ENCODE measurements around the gene NPDC1. TPM values are rescaled to one million over a fixed set of nuclear protein-coding genes. Genes with fewer than 3 reads are reported as not detected.

Gene NPDC1
- total and polyA plus RNA-seq, 2 of the 8 experiments (the other 6 are each of a cell fraction or from before 2014, with no cell fraction given): 26.2 to 44.1 TPM

DNA sequence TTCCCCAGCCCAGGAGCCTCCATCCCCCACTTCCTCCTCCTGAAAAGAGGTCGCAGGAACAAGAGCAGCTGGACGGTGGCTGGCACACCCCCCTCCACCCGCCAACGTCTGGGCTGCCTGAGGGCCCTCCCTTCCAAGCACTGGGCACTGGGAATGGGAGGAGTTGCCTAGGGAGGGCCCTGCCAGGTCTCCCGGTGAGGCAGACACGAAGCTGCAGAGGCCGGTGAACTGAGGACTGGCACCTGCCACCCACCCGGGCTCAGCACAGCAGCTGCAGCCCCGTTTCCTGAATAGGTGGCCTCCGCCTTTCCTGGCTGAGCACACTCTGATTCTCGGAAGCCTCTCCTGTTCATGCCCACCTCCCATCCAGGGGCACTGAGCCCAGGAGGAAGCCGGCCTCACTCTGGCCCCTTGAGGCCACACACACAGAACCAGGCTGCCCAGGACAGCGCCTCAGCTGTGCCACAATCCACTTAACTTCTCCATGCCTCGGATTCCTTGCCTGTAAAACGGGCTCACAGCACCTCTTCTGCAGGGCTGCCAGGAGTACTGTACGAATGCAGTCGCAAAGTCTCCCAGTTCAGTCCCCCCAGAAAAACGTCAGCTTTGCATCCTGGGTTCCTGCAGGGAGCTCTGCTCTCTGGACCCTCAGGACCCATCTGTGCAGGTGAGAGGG lies 1.3 kb downstream of the NPDC1 start:
- Histone ChIP-seq H4K91ac (replicated peaks; ENCODE audit: insufficient read length, low read length) (no peak overlapping the region), H3K4me2 (ENCODE audit: insufficient read depth in 1 of 2, low read depth in 2 of 2, low read length in 2 of 2) (peak overlapping the region; percentile 34 to 99), H3K23me2 (ENCODE audit: low read depth, low read length) (peaks cover 12% of the 10 kb centered on the region; the same call in 1 of the 2 replicates), H3K79me2 (ENCODE audit: control insufficient read depth in 1 of 2, insufficient read depth in 2 of 2, low read length in 2 of 2) (peaks cover 0 to 4% of the 10 kb centered on the region in 2 experiments; a peak in 1 of 4 replicates), H3K27me3 (replicated peaks in 1 of 4; ENCODE audit: control insufficient read depth in 3 of 4, extremely low read depth in 1 of 4, insufficient read depth in 3 of 4, low read length in 3 of 4) (peaks cover 17 to 39% (median 28%) of the 10 kb centered on the region in 4 experiments), H2BK5ac (ENCODE audit: low read depth, low read length) (no peak overlapping the region), H2BK120ac (replicated peaks; ENCODE audit: low read depth, low read length) (no peak overlapping the region), H3K23ac (ENCODE audit: insufficient read length) (no peak overlapping the region), H2BK12ac (ENCODE audit: low read depth, low read length) (0 out of 2 replicates have a peak overlapping the region, but pooled peaks have one; percentile 17), H2AK5ac (ENCODE audit: low read depth, low read length) (no peak overlapping the region), H3K79me1 (ENCODE audit: low read depth, low read length) (peaks cover 9% of the 10 kb centered on the region), H3K56ac (replicated peaks; ENCODE audit: insufficient read length, low read depth, low read length) (no peak overlapping the region), H2BK20ac (ENCODE audit: low read length) (no peak overlapping the region), H3K4me3 (ENCODE audit: extremely low read depth in 1 of 4, insufficient read depth in 2 of 4, low read depth in 3 of 4, low read length in 4 of 4) (peak overlapping the region; percentile 38 to 62 (median 56); a peak in 3 of 8 replicates), H4K20me1 (replicated peaks in 1 of 2; ENCODE audit: control insufficient read depth in 1 of 2, insufficient read depth in 2 of 2, low read length in 2 of 2) (peaks cover 8 to 25% of the 10 kb centered on the region in 2 experiments), H3K36me3 (ENCODE audit: control insufficient read depth in 2 of 4, insufficient read depth in 4 of 4, low read length in 3 of 4) (peaks cover 0 to 2% (median 0%) of the 10 kb centered on the region in 4 experiments; a peak in 1 of 8 replicates), H2BK15ac (ENCODE audit: low read length) (no peak overlapping the region), H3K9me3 (ENCODE audit: insufficient read depth in 2 of 2, low read depth in 1 of 2, low read length in 1 of 2) (no peaks in the 10 kb centered on the region), H3K18ac (ENCODE audit: extremely low read depth, low read length) (no peak overlapping the region), H3K4ac (replicated peaks; ENCODE audit: insufficient read length, low read depth, low read length) (no peak overlapping the region), H3K4me1 (replicated peaks in 1 of 4; ENCODE audit: control insufficient read depth in 3 of 4, insufficient read depth in 4 of 4, low read length in 3 of 4) (peaks cover 3 to 14% (median 8%) of the 10 kb centered on the region in 4 experiments; a peak in 6 of 7 replicates), H3K14ac (ENCODE audit: insufficient read length) (no peak overlapping the region), H3K9ac (replicated peaks in 1 of 4; ENCODE audit: extremely low read depth in 1 of 4, low read depth in 3 of 4, low read length in 3 of 4) (no peak overlapping the region), H3K27ac (ENCODE audit: low read depth, low read length) (no peak overlapping the region), H4K5ac (ENCODE audit: insufficient read length, low read depth, low read length) (no peak overlapping the region), H2AFZ (ENCODE audit: low read length) (no peak overlapping the region), H4K8ac (ENCODE audit: extremely low read depth, insufficient read depth, low read length) (no peak overlapping the region)
- no peak for FAIRE-seq
- ChIA-PET POLR2A (ENCODE audit: partially characterized antibody) (interaction anchor here (1.0 to 2.4 kb wide), 4 partner anchors 13 to 200 kb away, joined by 3 to 5 read pairs (median 4); partner anchors contain the start of genes FUT7 and TUBB4B), CTCF (ENCODE audit: partially characterized antibody) (interaction anchor here (0.8 to 4.1 kb wide), 14 partner anchors 10 to 202 kb away, joined by 3 to 27 read pairs (median 4); partner anchors contain the start of genes AJM1, FUT7 and GRIN1)
- 75% methylated on average over 14 of the region's 18 CpGs; no CpG with 5 or more reads in 1 of the 2 experiments for WGBS, 2 experiments (ENCODE audit: extremely low coverage in 1 of 2, insufficient coverage in 1 of 2, insufficient read length in 1 of 2, insufficient replicate concordance in 2 of 2, low coverage in 1 of 2, low lambda C conversion rate in 2 of 2, missing lambda C conversion rate in 1 of 2)
- no peak for DNase-seq (ENCODE audit: low read depth in 1 of 2, low spot score in 2 of 2)
- no peak for TF ChIP-seq SIX5 (IDR thresholded peaks at IDR 0.05; ENCODE audit: low read depth, low read length)
- TF ChIP-seq SUZ12 (IDR thresholded peaks at IDR 0.05; ENCODE audit: low read length): no peak
- TF ChIP-seq EP300 (IDR thresholded peaks at IDR 0.05; ENCODE audit: borderline replicate concordance in 1 of 2, low read depth in 2 of 2, low read length in 2 of 2): no peak
- TF ChIP-seq, protein P1, sequence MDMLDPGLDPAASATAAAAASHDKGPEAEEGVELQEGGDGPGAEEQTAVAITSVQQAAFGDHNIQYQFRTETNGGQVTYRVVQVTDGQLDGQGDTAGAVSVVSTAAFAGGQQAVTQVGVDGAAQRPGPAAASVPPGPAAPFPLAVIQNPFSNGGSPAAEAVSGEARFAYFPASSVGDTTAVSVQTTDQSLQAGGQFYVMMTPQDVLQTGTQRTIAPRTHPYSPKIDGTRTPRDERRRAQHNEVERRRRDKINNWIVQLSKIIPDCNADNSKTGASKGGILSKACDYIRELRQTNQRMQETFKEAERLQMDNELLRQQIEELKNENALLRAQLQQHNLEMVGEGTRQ (IDR thresholded peaks at IDR 0.05; ENCODE audit: low read length): no peak
- no peak for TF ChIP-seq GTF2F1 (IDR thresholded peaks at IDR 0.05; ENCODE audit: borderline replicate concordance, low read depth, low read length)
- no peak for TF ChIP-seq RFX5 (IDR thresholded peaks at IDR 0.05; ENCODE audit: borderline replicate concordance, low read depth, low read length)
- TF ChIP-seq NANOG (IDR thresholded peaks at IDR 0.05; ENCODE audit: insufficient read depth, low read depth, low read length, poor library complexity, severe bottlenecking): no peak
- TF ChIP-seq MAFK (IDR thresholded peaks at IDR 0.05; ENCODE audit: low read depth, low read length): no peak
- no peak for TF ChIP-seq FOSL1 (IDR thresholded peaks at IDR 0.05; ENCODE audit: insufficient read depth, low read depth, low read length)
- no peak for TF ChIP-seq JUND (IDR thresholded peaks at IDR 0.05; ENCODE audit: low read length)
